Heart right ventricle (tissue), 16 donors: ENCODE results near the gene SPOCD1. TPM values are rescaled to one million over a fixed set of nuclear protein-coding genes. Genes with fewer than 3 reads are reported as not detected.

Source experiments
- ATAC-seq, 8 donors: fragments of 200-7000 bp; cut with Tn5 transposase; one replicate each; pipeline ENCODE4 v1.9.1; 2020; ENCODE audit warnings: mild to moderate bottlenecking in 8 of 8, moderate library complexity in 8 of 8, moderate number of reproducible peaks in 1 of 8
- DNase-seq, 2 donors: peaks; one replicate each; pipeline ENCODE4 v3.0.0-alpha.2; 2020
- H3K27ac ChIP-seq, 10 donors: fragments of 200-600 bp; sonication (generic) in 2 of 10; one replicate each; pipeline versions ENCODE4 v1.5.0 to v1.8.0; 2020 to 2022; ENCODE audit warnings: mild to moderate bottlenecking in 3 of 10
- H3K27me3 ChIP-seq, 7 donors: fragments of 200-600 bp; one replicate each; pipeline ENCODE4 v1.8.0; 2021 to 2022; ENCODE audit warnings: mild to moderate bottlenecking in 2 of 7
- H3K36me3 ChIP-seq, 9 donors: fragments of 200-600 bp; sonication (generic) in 1 of 9; one replicate each; pipeline versions ENCODE4 v1.5.0 to v1.8.0; 2020 to 2022; ENCODE audit warnings: mild to moderate bottlenecking in 2 of 9
- H3K4me1 ChIP-seq, 9 donors: fragments of 200-600 bp; sonication (generic) in 1 of 9; one replicate each; pipeline versions ENCODE4 v1.5.0 to v1.8.0; 2020 to 2022; ENCODE audit warnings: mild to moderate bottlenecking in 4 of 9
- H3K4me3 ChIP-seq, 10 donors: fragments of 200-600 bp; sonication (generic) in 2 of 10; one replicate each; pipeline versions ENCODE4 v1.5.0 to v1.8.0; 2020 to 2022; ENCODE audit warnings: mild to moderate bottlenecking in 7 of 10, moderate library complexity in 2 of 10
- H3K9me3 ChIP-seq, 11 donors: fragments of 200-600 bp in 10 of 11; sonication (generic) in 2 of 11; one replicate each; pipeline versions ENCODE4 v1.5.0 to v1.8.0; 2013 to 2022; ENCODE audit warnings: mild to moderate bottlenecking in 2 of 11, control low read depth in 1 of 11, moderate library complexity in 1 of 11
- WGBS, 2 donors: extraction: QIAGEN DNeasy Blood & Tissue Kit; methylation state at CpG; one replicate each; pipeline ENCODE4 v1.1.7; 2013; ENCODE audit warnings: inconsistent platforms in 1 of 2; 5-methylcytosine and 5-hydroxymethylcytosine counted together
- intact Hi-C, 10 donors: fragments of 100-400 bp; cut with DNase I; formaldehyde crosslinking; loops; one replicate each; pipeline versions ENCODE4 v1.11.1 to v1.14.2; 2022
- polyA plus RNA-seq, 2 donors: library from polyadenylated mRNA; stranded (reverse); fragments of 200-250 nt; gene quantifications; one replicate each; pipeline ENCODE4 v1.2.3, GENCODE V29; 2013
- total RNA-seq, 10 donors: library from RNA; stranded (reverse); fragmentation: NEBNext Ultra II Directional in 3 of 10; extraction: Animal tissue kit (Norgen Biotek cat#: 25700) in 3 of 10; gene quantifications; one replicate each; pipeline versions ENCODE4 v1.2.1 to v1.2.4, GENCODE V29; 2021 to 2023
- TF ChIP-seq, protein P1 (sequence below), 9 donors: fragments of 200-600 bp; sonication (generic) in 2 of 9; IDR thresholded peaks; one replicate each; pipeline versions ENCODE4 v1.5.0 to v1.8.0; 2021 to 2022; ENCODE audit warnings: antibody characterized with exemption in 9 of 9, mild to moderate bottlenecking in 5 of 9, moderate library complexity in 1 of 9
- donor health status: Arrhythmogenic right ventricular cardiomyopathy.
- donor health status: ischemic (EF 13 %, LVEDD 7.1; RV severe dilation, severe dysfunction).
- donor health status: healthy with polysubstance abuse.
- donor health status: DM: no; HTN: yes; CAD: no.
- donor health status: DM: no; HTN: no; CAD: no.
- donor health status: ischemic (EF 25% LVEDD 6.9; RV normal size, moderate dysfunction).
- donor health status: ischemic (EF 25% LVEDD 5.7; RV mildly dilated, moderate dysfunction).
- donor health status: healthy.
- donor health status: DM: yes; HTN: yes; CAD: no.
- donor health status: Ischemic cardiomyopathy.
- donor health status: ischemic (EF 35%, LVEDD 5.7; RV mildly dilated, moderate dysfunction).
- donor health status: nonischemic (EF 11% LVEDD 7.7; RV severe dilation, severe dysfunction).
- donor health status: DM: yes; HTN: yes; CAD: no.
- donor health status: PGD.
- donor health status: ischemic (EF 29% LVEDD 5.4; RV normal size, mild dysfunction).
- donor health status: nonischemic (EF 23%, LVEDD 6.1; RV moderate dilation, normal function).

SPOCD1 gene
- total and polyA plus RNA-seq, 12 donors, result 0.12 to 1.2 (median 0.41) TPM; not detected in 8

DNA sequence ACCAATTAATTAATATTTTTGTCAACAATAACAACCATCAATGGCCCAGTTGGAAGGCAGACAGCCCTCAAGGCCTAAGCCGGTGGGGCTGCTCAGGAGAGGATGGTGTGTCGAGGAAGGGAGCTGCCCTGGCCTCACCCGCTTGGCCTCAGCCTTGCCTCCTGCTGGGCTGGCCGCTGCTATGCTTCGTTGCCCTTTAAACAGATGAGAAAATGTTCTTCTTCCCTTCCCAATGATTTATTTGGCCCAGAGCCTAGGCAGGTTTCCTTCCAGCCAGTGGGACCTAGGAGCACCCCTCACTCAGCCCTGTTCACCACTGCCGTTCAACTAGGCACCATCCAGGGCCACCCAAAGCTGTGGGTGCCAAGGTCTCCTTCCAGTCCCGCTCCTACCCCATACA is 48.6 kb downstream of the SPOCD1 start:
- Histone ChIP-seq H3K27ac (no peak overlapping the region), H3K4me1 (peaks cover 10 to 49% (median 27%) of the 10 kb centered on the region in 9 donors), H3K36me3 (no peaks in the 10 kb centered on the region), H3K27me3 (peaks cover 1 to 87% (median 24%) of the 10 kb centered on the region in 7 donors), H3K4me3 (no peak overlapping the region), H3K9me3 (no peaks in the 10 kb centered on the region)
- 78% methylated on average over 7 of the region's 7 CpGs for whole genome bisulfite sequencing, 2 donors
- intact Hi-C loops, result no loop called here
- DNase-seq (no peak), ATAC-seq (no peak)
- TF ChIP-seq, protein P1, sequence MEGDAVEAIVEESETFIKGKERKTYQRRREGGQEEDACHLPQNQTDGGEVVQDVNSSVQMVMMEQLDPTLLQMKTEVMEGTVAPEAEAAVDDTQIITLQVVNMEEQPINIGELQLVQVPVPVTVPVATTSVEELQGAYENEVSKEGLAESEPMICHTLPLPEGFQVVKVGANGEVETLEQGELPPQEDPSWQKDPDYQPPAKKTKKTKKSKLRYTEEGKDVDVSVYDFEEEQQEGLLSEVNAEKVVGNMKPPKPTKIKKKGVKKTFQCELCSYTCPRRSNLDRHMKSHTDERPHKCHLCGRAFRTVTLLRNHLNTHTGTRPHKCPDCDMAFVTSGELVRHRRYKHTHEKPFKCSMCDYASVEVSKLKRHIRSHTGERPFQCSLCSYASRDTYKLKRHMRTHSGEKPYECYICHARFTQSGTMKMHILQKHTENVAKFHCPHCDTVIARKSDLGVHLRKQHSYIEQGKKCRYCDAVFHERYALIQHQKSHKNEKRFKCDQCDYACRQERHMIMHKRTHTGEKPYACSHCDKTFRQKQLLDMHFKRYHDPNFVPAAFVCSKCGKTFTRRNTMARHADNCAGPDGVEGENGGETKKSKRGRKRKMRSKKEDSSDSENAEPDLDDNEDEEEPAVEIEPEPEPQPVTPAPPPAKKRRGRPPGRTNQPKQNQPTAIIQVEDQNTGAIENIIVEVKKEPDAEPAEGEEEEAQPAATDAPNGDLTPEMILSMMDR (IDR thresholded peaks at IDR 0.05), result no peak

DNA sequence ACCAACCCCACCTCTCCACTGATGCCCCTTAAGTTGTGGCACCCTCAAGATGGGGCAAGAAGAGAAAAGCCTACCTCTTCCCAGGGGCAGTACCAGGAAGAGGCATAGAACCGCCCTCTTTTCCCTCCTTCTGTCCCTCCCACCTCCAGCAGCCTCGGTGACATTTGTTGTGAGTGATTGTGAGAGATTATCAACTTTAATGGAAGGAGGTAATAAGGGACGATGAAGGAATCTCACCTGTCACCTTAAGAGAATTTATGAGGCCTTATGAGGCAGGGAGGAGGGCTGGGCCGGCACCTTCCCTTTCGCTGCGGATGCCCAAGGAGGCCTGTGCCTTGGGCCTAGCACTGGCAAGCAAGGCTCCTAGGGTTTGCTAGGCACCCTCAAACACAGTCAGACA is 50.3 kb downstream of the SPOCD1 start:
- no peak for ATAC-seq
- Histone ChIP-seq H3K4me1 (peaks cover 14 to 52% (median 35%) of the 10 kb centered on the region in 9 donors), H3K4me3 (no peak overlapping the region), H3K36me3 (no peaks in the 10 kb centered on the region), H3K27ac (no peak overlapping the region), H3K27me3 (peaks cover 0 to 87% (median 20%) of the 10 kb centered on the region in 7 donors), H3K9me3 (no peaks in the 10 kb centered on the region)
- intact Hi-C loops, result no loop called here
- TF ChIP-seq, protein P1 (IDR thresholded peaks at IDR 0.05), result no peak
- WGBS, 2 donors, result 87 to 88% methylated on average over 6 of the region's 6 CpGs
- no peak for DNase-seq

DNA sequence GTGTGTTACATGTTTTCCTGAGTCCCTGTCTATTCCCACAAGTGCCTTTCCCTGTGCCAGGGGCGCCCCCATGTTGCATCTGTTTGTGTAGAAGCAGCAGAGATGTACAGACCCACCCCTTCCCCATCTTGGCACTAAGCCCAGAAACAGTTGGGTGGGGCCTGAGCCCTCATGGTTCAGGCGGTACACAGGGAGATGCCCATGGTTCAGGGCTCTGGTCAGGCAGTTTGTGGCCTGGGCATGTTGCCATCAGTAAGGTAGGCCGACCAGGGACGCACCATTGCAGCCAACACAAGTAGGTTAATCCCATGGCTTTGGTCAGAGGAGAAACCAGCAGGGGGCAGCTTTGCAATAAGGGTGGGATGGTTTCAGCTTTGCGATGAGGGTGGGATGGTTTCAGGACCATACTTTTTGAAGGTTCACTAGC is 50.8 kb downstream of the SPOCD1 start:
- DNase-seq, result no peak
- intact Hi-C loops, result no loop called here

DNA sequence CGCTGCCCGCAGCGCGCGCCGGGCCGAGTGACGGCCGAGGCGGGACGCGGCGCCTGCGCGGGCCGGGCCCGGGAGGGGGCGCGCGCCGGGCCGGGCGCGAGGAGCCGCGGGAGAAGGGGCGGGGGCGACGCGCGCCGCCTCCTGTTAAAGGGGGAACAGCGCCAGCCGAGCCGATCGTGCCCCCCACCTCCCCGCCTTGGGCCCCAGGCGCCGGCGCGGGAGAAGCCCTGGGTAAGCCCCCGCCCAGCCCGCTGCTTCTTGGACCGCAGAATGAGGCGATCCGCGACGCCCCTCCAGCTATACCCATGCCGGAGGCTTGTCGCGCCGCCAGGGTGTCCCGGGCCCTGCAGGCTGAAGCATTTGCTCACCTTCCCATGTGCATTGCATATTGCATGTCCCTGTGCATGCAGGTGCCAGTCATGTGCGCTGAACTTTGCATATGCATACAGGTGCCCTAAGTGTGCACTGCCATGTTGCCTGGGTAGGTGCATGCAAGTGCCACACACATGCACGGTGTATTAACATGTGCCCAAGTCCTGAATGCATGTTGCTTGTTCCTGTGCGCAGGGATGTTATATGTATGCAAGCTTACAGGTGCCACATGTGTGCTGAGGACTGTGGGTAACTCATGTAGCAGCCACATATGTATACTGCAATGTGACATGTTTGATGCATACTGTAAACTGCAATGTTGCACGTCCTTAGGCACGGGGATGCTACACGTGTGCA is 51.3 kb downstream of the SPOCD1 start, which contains the start of gene ADGRB2:
ADGRB2 (minus strand) TSS at position 29 of the 729 bp plus-strand sequence. CDS start 7,119 bp downstream, outside the sequence.
- 3 to 5% methylated on average over 45 to 59 of the region's 59 CpGs for WGBS, 2 donors
- TF ChIP-seq, protein P1 (IDR thresholded peaks at IDR 0.05), result peak in 2 of 9 donors; percentile 12 to 18
- Histone ChIP-seq H3K4me1 (peaks cover 14 to 46% (median 33%) of the 10 kb centered on the region in 9 donors), H3K27ac (no peak within 1 kb of the TSS), H3K27me3 (peaks cover 0 to 87% (median 20%) of the 10 kb centered on the region in 7 donors), H3K9me3 (no peaks in the 10 kb centered on the region), H3K36me3 (no peaks in the 10 kb centered on the region), H3K4me3 (peak within 1 kb of the TSS in 9 of 10 donors; percentile 42 to 69 (median 57))
- DNase-seq (no peak), ATAC-seq (peak in 2 of 8 donors; percentile 8 to 10)
- intact Hi-C loops, result no loop called here

More for the DNA sequence above, 50.8 kb downstream of the SPOCD1 start:
- H3K36me3 ChIP-seq, result no peaks in the 10 kb centered on the region
- peaks cover 0 to 87% (median 20%) of the 10 kb centered on the region in 7 donors for H3K27me3 ChIP-seq
- ATAC-seq, result peak in 1 of 8 donors; percentile 4
- WGBS, 2 donors, result 38 to 44% methylated on average over 5 of the region's 5 CpGs
- no peak overlapping the region for H3K4me3 ChIP-seq
- no peak overlapping the region for H3K27ac ChIP-seq
- peaks cover 14 to 52% (median 38%) of the 10 kb centered on the region in 9 donors for H3K4me1 ChIP-seq
- H3K9me3 ChIP-seq, result no peaks in the 10 kb centered on the region
- TF ChIP-seq, protein P1 (IDR thresholded peaks at IDR 0.05), result peak in 7 of 9 donors; percentile 28 to 43 (median 34)
